ENCODE measurements around the gene OBP2B. TPM values are rescaled to one million over a fixed set of nuclear protein-coding genes. Genes with fewer than 3 reads are reported as not detected.
"Not testable (repeated sequence)": the region's sequence is repeated elsewhere in the genome, so short reads cannot be mapped to it uniquely, and the experiment has no call there.

Gene OBP2B
- total and polyA plus RNA-seq, 4 donors: not detected

- no peaks in the 10 kb centered on the region for H3K27me3 ChIP-seq (ENCODE audit: control insufficient read depth in 1 of 2, insufficient read depth in 2 of 2, low read length in 1 of 2)
- no peak overlapping the region for H3K4me3 ChIP-seq (ENCODE audit: low read length in 2 of 2)
- H3K36me3 ChIP-seq (ENCODE audit: control insufficient read depth in 1 of 2, insufficient read depth in 2 of 2, low read length in 1 of 2): no peaks in the 10 kb centered on the region
- WGBS, 2 donors: 85 to 86% methylated on average over 6 of the region's 6 CpGs
- H3K4me1 ChIP-seq (ENCODE audit: control insufficient read depth in 1 of 2, insufficient read depth in 2 of 2, low read length in 2 of 2): no peaks in the 10 kb centered on the region
- no peaks in the 10 kb centered on the region for H3K9me3 ChIP-seq (ENCODE audit: control insufficient read depth, low read length)
- no peak overlapping the region for H3K27ac ChIP-seq (ENCODE audit: low read depth in 1 of 2, low read length in 2 of 2)
- intact Hi-C loops (cut with DNase I): loop anchor here in 1 of 2 donors (2.0 kb wide), 1 partner anchor 300 kb away; no protein-coding TSS in a partner anchor
- DNase-seq (peak in 1 of 2 donors; percentile 44), ATAC-seq (ENCODE audit: low FRiP score) (no peak)
Measured at GRCh38 chr9:133186736-133187135, 22.3 kb downstream of the OBP2B start.

- ATAC-seq (ENCODE audit: low FRiP score): peak; percentile 57
- no peak overlapping the region for H3K27ac ChIP-seq (ENCODE audit: low read depth in 1 of 2, low read length in 2 of 2)
- no peak overlapping the region for H3K4me3 ChIP-seq (ENCODE audit: low read length in 2 of 2)
- no peaks in the 10 kb centered on the region for H3K4me1 ChIP-seq (ENCODE audit: control insufficient read depth in 1 of 2, insufficient read depth in 2 of 2, low read length in 2 of 2)
- no peaks in the 10 kb centered on the region for H3K36me3 ChIP-seq (ENCODE audit: control insufficient read depth in 1 of 2, insufficient read depth in 2 of 2, low read length in 1 of 2)
- WGBS, 2 donors: 7 to 8% methylated on average over 7 of the region's 8 CpGs
- intact Hi-C loops (cut with DNase I): loop anchor here in 1 of 2 donors (5.0 kb wide), 1 partner anchor 302 kb away; no protein-coding TSS in a partner anchor
- no peaks in the 10 kb centered on the region for H3K27me3 ChIP-seq (ENCODE audit: control insufficient read depth in 1 of 2, insufficient read depth in 2 of 2, low read length in 1 of 2)
- H3K9me3 ChIP-seq (ENCODE audit: control insufficient read depth, low read length): no peaks in the 10 kb centered on the region
- no peak for DNase-seq
Measured at GRCh38 chr9:133184971-133185370, 24.1 kb downstream of the OBP2B start.

- WGBS, 2 donors: 83 to 87% methylated on average over 5 of the region's 5 CpGs
- no peaks in the 10 kb centered on the region for H3K4me1 ChIP-seq (ENCODE audit: control insufficient read depth in 1 of 2, insufficient read depth in 2 of 2, low read length in 2 of 2)
- H3K4me3 ChIP-seq (ENCODE audit: low read length in 2 of 2): no peak overlapping the region
- DNase-seq (peak in 1 of 2 donors; percentile 15), ATAC-seq (ENCODE audit: low FRiP score) (no peak)
- H3K27ac ChIP-seq (ENCODE audit: low read depth in 1 of 2, low read length in 2 of 2): no peak overlapping the region
- no peaks in the 10 kb centered on the region for H3K9me3 ChIP-seq (ENCODE audit: control insufficient read depth, low read length)
- no peaks in the 10 kb centered on the region for H3K27me3 ChIP-seq (ENCODE audit: control insufficient read depth in 1 of 2, insufficient read depth in 2 of 2, low read length in 1 of 2)
- intact Hi-C loops (cut with DNase I): loop anchor here in 1 of 2 donors (5.0 kb wide), 1 partner anchor 305 kb away; no protein-coding TSS in a partner anchor
- no peaks in the 10 kb centered on the region for H3K36me3 ChIP-seq (ENCODE audit: control insufficient read depth in 1 of 2, insufficient read depth in 2 of 2, low read length in 1 of 2)
Measured at GRCh38 chr9:133182151-133182550, 26.9 kb downstream of the OBP2B start.

GRCh38 chr9:133181561-133181960, 27.5 kb downstream of the OBP2B start:
- ATAC-seq (ENCODE audit: low FRiP score) (no peak), DNase-seq (no peak)
- H3K4me1 ChIP-seq (ENCODE audit: control insufficient read depth in 1 of 2, insufficient read depth in 2 of 2, low read length in 2 of 2): no peaks in the 10 kb centered on the region
- intact Hi-C loops (cut with DNase I): loop anchor here in 1 of 2 donors (5.0 kb wide), 1 partner anchor 306 kb away; no protein-coding TSS in a partner anchor
- H3K27me3 ChIP-seq (ENCODE audit: control insufficient read depth in 1 of 2, insufficient read depth in 2 of 2, low read length in 1 of 2): no peaks in the 10 kb centered on the region
- no peak overlapping the region for H3K27ac ChIP-seq (ENCODE audit: low read depth in 1 of 2, low read length in 2 of 2)
- no peaks in the 10 kb centered on the region for H3K36me3 ChIP-seq (ENCODE audit: control insufficient read depth in 1 of 2, insufficient read depth in 2 of 2, low read length in 1 of 2)
- no peaks in the 10 kb centered on the region for H3K9me3 ChIP-seq (ENCODE audit: control insufficient read depth, low read length)
- 87 to 97% methylated on average over 3 of the region's 3 CpGs for WGBS, 2 donors
- H3K4me3 ChIP-seq (ENCODE audit: low read length in 2 of 2): no peak overlapping the region

GRCh38 chr9:133180953-133181352, 28.1 kb downstream of the OBP2B start:
- H3K4me3 ChIP-seq (ENCODE audit: low read length in 2 of 2): no peak overlapping the region
- H3K9me3 ChIP-seq (ENCODE audit: control insufficient read depth, low read length): no peaks in the 10 kb centered on the region
- ATAC-seq (ENCODE audit: low FRiP score) (no peak), DNase-seq (no peak)
- no peaks in the 10 kb centered on the region for H3K4me1 ChIP-seq (ENCODE audit: control insufficient read depth in 1 of 2, insufficient read depth in 2 of 2, low read length in 2 of 2)
- intact Hi-C loops (cut with DNase I): loop anchor here in 1 of 2 donors (5.0 kb wide), 1 partner anchor 306 kb away; no protein-coding TSS in a partner anchor
- no peaks in the 10 kb centered on the region for H3K36me3 ChIP-seq (ENCODE audit: control insufficient read depth in 1 of 2, insufficient read depth in 2 of 2, low read length in 1 of 2)
- 71 to 75% methylated on average over 5 of the region's 5 CpGs for WGBS, 2 donors
- H3K27me3 ChIP-seq (ENCODE audit: control insufficient read depth in 1 of 2, insufficient read depth in 2 of 2, low read length in 1 of 2): no peaks in the 10 kb centered on the region
- H3K27ac ChIP-seq (ENCODE audit: low read depth in 1 of 2, low read length in 2 of 2): no peak overlapping the region

- Histone ChIP-seq H3K27me3 (ENCODE audit: control insufficient read depth in 1 of 2, insufficient read depth in 2 of 2, low read length in 1 of 2) (peaks cover 0 to 3% of the 10 kb centered on the region in 2 donors), H3K4me1 (ENCODE audit: control insufficient read depth in 1 of 2, insufficient read depth in 2 of 2, low read length in 2 of 2) (no peaks in the 10 kb centered on the region), H3K4me3 (ENCODE audit: low read length in 2 of 2) (no peak overlapping the region), H3K27ac (ENCODE audit: low read depth in 1 of 2, low read length in 2 of 2) (no peak overlapping the region), H3K9me3 (ENCODE audit: control insufficient read depth, low read length) (no peaks in the 10 kb centered on the region), H3K36me3 (ENCODE audit: control insufficient read depth in 1 of 2, insufficient read depth in 2 of 2, low read length in 1 of 2) (no peaks in the 10 kb centered on the region)
- intact Hi-C loops (cut with DNase I): no loop called here
- ATAC-seq (ENCODE audit: low FRiP score): no peak
- no peak for DNase-seq
- 76 to 81% methylated on average over 7 of the region's 7 CpGs for WGBS, 2 donors
Measured at GRCh38 chr9:133173056-133173455, 36.0 kb downstream of the OBP2B start.

GRCh38 chr9:133171161-133171961, 37.7 kb downstream of the OBP2B start:
- H3K9me3 ChIP-seq (ENCODE audit: control insufficient read depth, low read length): no peaks in the 10 kb centered on the region
- DNase-seq (peak in 1 of 2 donors; percentile 59), ATAC-seq (ENCODE audit: low FRiP score) (no peak)
- H3K4me1 ChIP-seq (ENCODE audit: control insufficient read depth in 1 of 2, insufficient read depth in 2 of 2, low read length in 2 of 2): no peaks in the 10 kb centered on the region
- WGBS, 2 donors: 75 to 77% methylated on average over 29 of the region's 29 CpGs
- H3K27me3 ChIP-seq (ENCODE audit: control insufficient read depth in 1 of 2, insufficient read depth in 2 of 2, low read length in 1 of 2): peaks cover 0 to 3% of the 10 kb centered on the region in 2 donors
- intact Hi-C loops (cut with DNase I): no loop called here
- no peaks in the 10 kb centered on the region for H3K36me3 ChIP-seq (ENCODE audit: control insufficient read depth in 1 of 2, insufficient read depth in 2 of 2, low read length in 1 of 2)
- no peak overlapping the region for H3K27ac ChIP-seq (ENCODE audit: low read depth in 1 of 2, low read length in 2 of 2)
- H3K4me3 ChIP-seq (ENCODE audit: low read length in 2 of 2): no peak overlapping the region

- WGBS, 2 donors: 92 to 93% methylated on average over 11 of the region's 11 CpGs
- DNase-seq (no peak), ATAC-seq (ENCODE audit: low FRiP score) (no peak)
- Histone ChIP-seq H3K27ac (ENCODE audit: low read depth in 1 of 2, low read length in 2 of 2) (no peak overlapping the region), H3K36me3 (ENCODE audit: control insufficient read depth in 1 of 2, insufficient read depth in 2 of 2, low read length in 1 of 2) (no peaks in the 10 kb centered on the region), H3K4me3 (ENCODE audit: low read length in 2 of 2) (no peak overlapping the region), H3K9me3 (ENCODE audit: control insufficient read depth, low read length) (no peaks in the 10 kb centered on the region), H3K4me1 (ENCODE audit: control insufficient read depth in 1 of 2, insufficient read depth in 2 of 2, low read length in 2 of 2) (no peaks in the 10 kb centered on the region), H3K27me3 (ENCODE audit: control insufficient read depth in 1 of 2, insufficient read depth in 2 of 2, low read length in 1 of 2) (peaks cover 0 to 3% of the 10 kb centered on the region in 2 donors)
- intact Hi-C loops (cut with DNase I): no loop called here
Measured at GRCh38 chr9:133170716-133171115, 38.3 kb downstream of the OBP2B start.

GRCh38 chr9:133169687-133170086, 39.4 kb downstream of the OBP2B start:
- ATAC-seq (ENCODE audit: low FRiP score); H3K4me3 ChIP-seq (ENCODE audit: low read length in 2 of 2); H3K36me3 ChIP-seq (ENCODE audit: control insufficient read depth in 1 of 2, insufficient read depth in 2 of 2, low read length in 1 of 2); H3K27ac ChIP-seq (ENCODE audit: low read depth in 1 of 2, low read length in 2 of 2); H3K27me3 ChIP-seq (ENCODE audit: control insufficient read depth in 1 of 2, insufficient read depth in 2 of 2, low read length in 1 of 2); H3K9me3 ChIP-seq (ENCODE audit: control insufficient read depth, low read length); intact Hi-C loops (cut with DNase I); H3K4me1 ChIP-seq (ENCODE audit: control insufficient read depth in 1 of 2, insufficient read depth in 2 of 2, low read length in 2 of 2): not testable (repeated sequence)
- 91 to 94% methylated on average over 12 of the region's 12 CpGs for WGBS, 2 donors
- DNase-seq: peak in 1 of 2 donors; percentile 35
